NB4 (cell line): Measurements from ENCODE around the gene TOGARAM2.

Source experiments
- DNase-seq: peaks from one replicate; pipeline ENCODE4 v3.0.0; 2010; ENCODE audit warnings: low read depth
- H3K4me3 ChIP-seq: one replicate; pipeline ENCODE4 v1.5.1; 2011; ENCODE audit warnings: mild to moderate bottlenecking, low read depth, low read length, moderate library complexity
- CTCF ChIP-seq: IDR thresholded peaks from one replicate; pipeline ENCODE4 v1.5.1; 2012; ENCODE audit warnings: low read depth, low read length
- MYC ChIP-seq: IDR thresholded peaks from 2 replicates; pipeline ENCODE4 v1.6.1; 2011; ENCODE audit warnings: low read depth, low read length
- POLR2A ChIP-seq: IDR thresholded peaks from 2 replicates; pipeline ENCODE4 v1.6.1; 2011; ENCODE audit warnings: mild to moderate bottlenecking; ENCODE audit not compliant: insufficient read length; ENCODE audit errors: extremely low read depth
- TF ChIP-seq, protein P1 (sequence below): IDR thresholded peaks from 2 replicates; pipeline ENCODE4 v1.6.1; 2011; ENCODE audit warnings: low read depth, low read length

Gene TOGARAM2

GRCh38 chr2:29006092-29006979 is 25.2 kb downstream of the TOGARAM2 start:
- TF ChIP-seq, protein P1, sequence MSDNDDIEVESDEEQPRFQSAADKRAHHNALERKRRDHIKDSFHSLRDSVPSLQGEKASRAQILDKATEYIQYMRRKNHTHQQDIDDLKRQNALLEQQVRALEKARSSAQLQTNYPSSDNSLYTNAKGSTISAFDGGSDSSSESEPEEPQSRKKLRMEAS: no peak
- no peak for TF ChIP-seq POLR2A
- no peak for TF ChIP-seq CTCF
- no peak for TF ChIP-seq MYC
- peak; percentile 85 for DNase-seq
- no peak overlapping the region for H3K4me3 ChIP-seq

DNA sequence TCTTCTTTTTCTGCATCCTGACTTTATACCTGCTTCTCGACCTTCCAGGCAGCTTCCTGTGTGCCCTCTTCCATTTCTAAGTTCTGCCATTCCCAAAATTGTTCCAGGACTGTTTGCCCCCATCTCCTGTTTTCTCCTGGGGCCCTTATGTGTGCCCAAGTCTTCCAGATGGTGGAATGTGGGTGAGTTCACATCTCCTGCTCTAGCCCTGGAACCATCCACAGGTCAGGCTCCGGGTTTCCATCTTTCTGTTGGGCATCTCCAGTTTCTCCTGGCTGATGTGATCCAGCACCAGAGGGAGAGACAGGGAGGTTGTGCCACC is 25.8 kb downstream of the TOGARAM2 start:
- TF ChIP-seq CTCF (no peak), POLR2A (no peak), MYC (no peak)
- TF ChIP-seq, protein P1: no peak
- DNase-seq: no peak
- H3K4me3 ChIP-seq: no peak overlapping the region

DNA sequence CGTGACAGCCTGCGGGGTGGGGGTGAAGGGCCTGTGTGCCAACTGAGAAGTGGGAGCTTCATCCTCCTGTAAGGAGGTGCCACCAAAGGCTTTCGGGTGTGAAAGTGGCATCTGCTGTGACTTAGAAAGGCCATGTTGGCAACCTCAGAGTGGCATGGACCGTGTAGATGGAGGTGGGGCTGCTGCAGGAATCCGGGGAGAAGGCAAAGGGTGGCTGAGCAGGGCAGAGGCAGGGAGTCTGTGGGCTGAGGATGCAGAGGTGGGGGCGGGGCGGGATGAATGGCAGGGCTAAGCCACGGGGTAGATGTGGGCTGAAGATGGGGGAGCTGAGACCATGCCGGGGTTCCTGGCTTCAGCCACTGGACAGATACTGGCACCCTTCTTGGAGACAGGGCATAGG is 28.2 kb downstream of the TOGARAM2 start:
- DNase-seq: no peak
- H3K4me3 ChIP-seq: no peak overlapping the region
- TF ChIP-seq MYC (no peak), CTCF (no peak), POLR2A (no peak)
- TF ChIP-seq, protein P1: no peak

DNA sequence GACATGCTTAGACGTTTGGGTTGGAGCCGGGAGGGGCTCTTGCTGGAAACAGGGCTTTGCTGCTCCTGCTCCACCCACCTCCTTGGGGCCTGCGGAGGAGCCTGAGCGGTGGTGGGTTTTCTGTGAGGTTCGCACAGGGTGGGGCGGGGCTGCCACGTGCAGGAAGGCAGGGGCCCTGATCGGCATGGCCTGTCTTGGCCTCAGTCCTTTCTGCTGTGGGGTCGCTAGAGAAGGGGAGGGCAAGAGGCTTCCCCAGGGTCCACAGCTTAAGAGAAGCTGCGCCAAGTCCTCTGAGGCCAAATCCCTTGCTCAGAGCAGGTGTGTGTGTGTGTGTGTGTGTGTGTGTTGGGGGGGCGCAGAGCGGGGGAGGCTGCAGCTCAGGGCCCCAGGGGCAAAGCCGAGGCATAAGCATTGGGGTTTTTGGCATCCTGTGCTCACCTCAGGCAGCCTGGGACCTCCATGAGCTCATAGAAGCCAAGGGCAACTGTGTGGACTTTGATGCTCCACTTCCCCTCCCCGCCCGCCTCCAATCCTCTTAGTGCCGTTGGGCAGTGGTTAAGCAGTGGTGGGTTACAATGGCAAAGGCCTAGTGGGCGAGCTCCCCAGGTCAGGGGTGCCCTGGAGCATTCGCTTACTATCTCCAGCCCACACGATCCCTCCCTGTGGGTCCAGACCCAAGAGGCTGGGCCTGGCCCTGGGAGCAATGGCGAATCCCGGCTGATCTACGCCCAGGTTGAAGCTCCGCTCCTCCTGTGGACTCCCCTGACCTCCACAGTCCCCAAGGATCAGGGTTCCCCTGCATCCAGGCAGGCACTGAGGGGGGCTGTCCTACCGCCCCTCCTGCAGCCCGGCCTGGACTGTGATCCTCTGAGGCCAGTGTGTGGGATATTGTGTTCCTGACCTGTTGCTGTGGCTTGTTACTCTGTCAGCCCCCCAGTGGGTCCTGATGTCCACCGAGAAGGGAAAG is 28.9 kb downstream of the TOGARAM2 start:
- no peak overlapping the region for H3K4me3 ChIP-seq
- TF ChIP-seq CTCF (no peak), POLR2A (no peak), MYC (no peak)
- TF ChIP-seq, protein P1: no peak
- DNase-seq: peak; percentile 57

DNA sequence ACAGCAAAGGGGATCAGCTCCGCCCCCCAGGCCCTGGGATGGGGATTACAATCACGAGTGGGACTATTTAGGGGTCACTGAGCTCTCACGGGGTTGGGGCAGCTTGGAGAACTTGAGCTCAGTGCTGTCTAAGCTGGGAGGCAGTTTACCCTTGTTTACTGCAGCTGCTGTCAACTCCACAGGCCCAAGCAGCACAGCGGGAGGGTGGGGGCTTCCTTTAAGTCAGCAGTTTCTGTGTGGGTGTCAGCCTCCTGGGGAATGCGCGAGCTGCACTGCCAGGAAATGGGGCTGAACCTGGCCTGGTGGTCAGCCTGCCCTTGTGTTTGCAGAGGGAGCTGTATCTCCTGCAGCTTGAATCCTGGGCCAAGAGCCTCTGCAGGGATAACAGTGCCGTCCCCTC is 29.8 kb downstream of the TOGARAM2 start:
- peak overlapping the region; percentile 49 for H3K4me3 ChIP-seq
- peak; percentile 95 for DNase-seq
- TF ChIP-seq, protein P1: peak; percentile 30; the same call in 1 of the 2 replicates
- no peak for TF ChIP-seq POLR2A
- no peak for TF ChIP-seq CTCF
- no peak; the same call in 1 of the 2 replicates for TF ChIP-seq MYC
